GM08714 (cell line): ENCODE results near the gene ARL14.

Experiments used
- H3K4me3 ChIP-seq: fragments of 200-500 bp; sonication (Bioruptor generic); 2 replicates; pipeline ENCODE4 v1.5.1; 2014; ENCODE audit warnings: mild to moderate bottlenecking, low read length, inconsistent platforms
- ZNF274 ChIP-seq: IDR thresholded peaks from 2 replicates; pipeline ENCODE4 v1.6.1; 2012; ENCODE audit warnings: mild to moderate bottlenecking, low read depth, low read length

The ARL14 gene

GRCh38 chr3:160665784-160666526, 11.0 kb upstream of the ARL14 start:
- TF ChIP-seq ZNF274 = no peak
- no peak overlapping the region; the same call in 1 of the 2 replicates for H3K4me3 ChIP-seq

- TF ChIP-seq ZNF274 = no peak
- H3K4me3 ChIP-seq = no peak overlapping the region
Observed at GRCh38 chr3:160667452-160667851, 9.5 kb upstream of the ARL14 start.

GRCh38 chr3:160668454-160668853, 8.5 kb upstream of the ARL14 start:
- H3K4me3 ChIP-seq = no peak overlapping the region
- TF ChIP-seq ZNF274 = no peak

GRCh38 chr3:160671231-160671630, 5.7 kb upstream of the ARL14 start:
- TF ChIP-seq ZNF274 = no peak
- H3K4me3 ChIP-seq = no peak overlapping the region

- no peak for TF ChIP-seq ZNF274
- no peak overlapping the region for H3K4me3 ChIP-seq
Observed at GRCh38 chr3:160671995-160672394, 5.0 kb upstream of the ARL14 start.

- no peak overlapping the region for H3K4me3 ChIP-seq
Observed at GRCh38 chr3:160673188-160673587, 3.8 kb upstream of the ARL14 start.

GRCh38 chr3:160675566-160676124, 1.3 kb upstream of the ARL14 start:
- TF ChIP-seq ZNF274 = no peak
- no peak overlapping the region for H3K4me3 ChIP-seq

More at GRCh38 chr3:160673188-160673587, 3.8 kb upstream of the ARL14 start:
- no peak for TF ChIP-seq ZNF274

- no peak for TF ChIP-seq ZNF274
- H3K4me3 ChIP-seq = no peak overlapping the region
Observed at GRCh38 chr3:160677459-160677881, 510 bp downstream of the ARL14 start.

GRCh38 chr3:160678292-160678842, 1.4 kb downstream of the ARL14 start:
- no peak for TF ChIP-seq ZNF274
- H3K4me3 ChIP-seq = no peak overlapping the region

- no peak overlapping the region for H3K4me3 ChIP-seq
- TF ChIP-seq ZNF274 = no peak
Observed at GRCh38 chr3:160684368-160684740, 7.4 kb downstream of the ARL14 start.

- no peak overlapping the region for H3K4me3 ChIP-seq
- no peak for TF ChIP-seq ZNF274
Observed at GRCh38 chr3:160685144-160685766, 8.3 kb downstream of the ARL14 start.

GRCh38 chr3:160686955-160687535, 10.1 kb downstream of the ARL14 start:
- TF ChIP-seq ZNF274 = no peak
- H3K4me3 ChIP-seq = no peak overlapping the region

- TF ChIP-seq ZNF274 = no peak
- H3K4me3 ChIP-seq = no peak overlapping the region
Observed at GRCh38 chr3:160691151-160691550, 14.2 kb downstream of the ARL14 start.

- TF ChIP-seq ZNF274 = no peak
- H3K4me3 ChIP-seq = no peak overlapping the region
Observed at GRCh38 chr3:160691962-160692361, 15.0 kb downstream of the ARL14 start.
